CD14-positive monocyte (primary cell): ENCODE data around the gene MRO. TPM values are rescaled to one million over a fixed set of nuclear protein-coding genes. Genes with fewer than 3 reads are reported as not detected.

Experiments used
- DNase-seq, 3 donors: peaks; one replicate each; pipeline ENCODE4 v3.0.0-alpha.2; 2011 to 2022
- H2AFZ ChIP-seq: 2 replicates; pipeline ENCODE4 v1.6.0; 2012; ENCODE audit warnings: mild to moderate bottlenecking, low read depth, low read length, inconsistent platforms; ENCODE audit not compliant: insufficient read depth, poor library complexity, severe bottlenecking
- H3K27ac ChIP-seq, 2 donors: 1 replicate in 1 of 2; 2 replicates in 1 of 2; pipeline ENCODE4 v1.5.1; 2012 to 2013; ENCODE audit warnings: low read length in 2 of 2, control low read depth in 1 of 2, inconsistent platforms in 1 of 2, low read depth in 1 of 2, mild to moderate bottlenecking in 1 of 2
- H3K27me3 ChIP-seq, 2 donors: one replicate each; pipeline versions ENCODE4 v1.6.0 to v1.6.1; 2011 to 2013; ENCODE audit warnings: low read length in 2 of 2; ENCODE audit not compliant: control insufficient read depth in 2 of 2, insufficient read depth in 2 of 2
- H3K36me3 ChIP-seq, 2 donors: replicated peaks in 1 of 2; 1 replicate in 1 of 2; 2 replicates in 1 of 2; pipeline versions ENCODE4 v1.5.1 to v1.6.1; 2012 to 2013; ENCODE audit warnings: low read length in 2 of 2, control low read depth in 1 of 2, inconsistent platforms in 1 of 2, mild to moderate bottlenecking in 1 of 2; ENCODE audit not compliant: insufficient read depth in 2 of 2, control insufficient read depth in 1 of 2
- H3K4me1 ChIP-seq, 2 donors: 1 replicate in 1 of 2; 2 replicates in 1 of 2; pipeline versions ENCODE4 v1.5.1 to v1.6.1; 2012 to 2013; ENCODE audit warnings: low read length in 2 of 2, control low read depth in 1 of 2, inconsistent platforms in 1 of 2, mild to moderate bottlenecking in 1 of 2, moderate library complexity in 1 of 2; ENCODE audit not compliant: insufficient read depth in 2 of 2, control insufficient read depth in 1 of 2
- H3K4me2 ChIP-seq: replicated peaks from 2 replicates; pipeline ENCODE3; 2012; ENCODE audit warnings: low read length, moderate library complexity, mild to moderate bottlenecking; ENCODE audit not compliant: poor library complexity, severe bottlenecking; ENCODE audit errors: extremely low read depth
- H3K4me3 ChIP-seq, 3 experiments: fragments of 200-600 bp in 1 of 3; sonication (generic) in 1 of 3; replicated peaks in 1 of 3; 1 replicate in 2 of 3; 2 replicates in 1 of 3; pipeline ENCODE4 v1.5.1; 2011 to 2013; ENCODE audit warnings: low read length in 3 of 3, mild to moderate bottlenecking in 3 of 3, control low read depth in 2 of 3, low read depth in 2 of 3, inconsistent platforms in 1 of 3, moderate library complexity in 1 of 3
- H3K79me2 ChIP-seq: 2 replicates; pipeline ENCODE4 v1.6.0; 2012; ENCODE audit warnings: mild to moderate bottlenecking, control low read depth, inconsistent platforms, low read length, moderate library complexity; ENCODE audit not compliant: insufficient read depth
- H3K9ac ChIP-seq: 2 replicates; pipeline ENCODE4 v1.6.0; 2017; ENCODE audit warnings: low read length, mild to moderate bottlenecking; ENCODE audit not compliant: insufficient read depth, poor library complexity, severe bottlenecking
- H3K9me3 ChIP-seq, 2 donors: replicated peaks in 1 of 2; 1 replicate in 1 of 2; 2 replicates in 1 of 2; pipeline versions ENCODE4 v1.5.1 to v1.6.1; 2012 to 2013; ENCODE audit warnings: low read length in 2 of 2, control low read depth in 1 of 2; ENCODE audit not compliant: control insufficient read depth in 1 of 2, insufficient read depth in 1 of 2
- H4K20me1 ChIP-seq: 2 replicates; pipeline ENCODE4 v1.6.0; 2012; ENCODE audit warnings: mild to moderate bottlenecking, low read length, control low read depth, moderate library complexity; ENCODE audit not compliant: insufficient read depth
- H3K27ac Mint-ChIP-seq, 7 donors: one replicate each; pipeline ENCODE4 v1.8.0; 2020; ENCODE audit warnings: mild to moderate bottlenecking in 7 of 7, mixed read lengths in 7 of 7, moderate library complexity in 6 of 7, inconsistent platforms in 2 of 7
- H3K27me3 Mint-ChIP-seq, 3 donors: one replicate each; pipeline ENCODE4 v1.8.0; 2021 to 2022; ENCODE audit warnings: low read depth in 3 of 3, mild to moderate bottlenecking in 3 of 3, mixed read lengths in 3 of 3, moderate library complexity in 3 of 3, inconsistent platforms in 1 of 3
- H3K36me3 Mint-ChIP-seq, 2 donors: one replicate each; pipeline ENCODE4 v1.8.0; 2020; ENCODE audit warnings: mixed read lengths in 2 of 2, inconsistent platforms in 1 of 2, mild to moderate bottlenecking in 1 of 2
- H3K4me1 Mint-ChIP-seq: one replicate; pipeline ENCODE4 v1.8.0; 2020; ENCODE audit warnings: mild to moderate bottlenecking, mixed read lengths
- H3K4me3 Mint-ChIP-seq, 2 donors: one replicate each; pipeline ENCODE4 v1.8.0; 2020; ENCODE audit warnings: mild to moderate bottlenecking in 2 of 2, mixed read lengths in 2 of 2, moderate library complexity in 1 of 2
- H3K9me3 Mint-ChIP-seq, 7 donors: one replicate each; pipeline ENCODE4 v1.8.0; 2020 to 2022; ENCODE audit warnings: mixed read lengths in 7 of 7, mild to moderate bottlenecking in 6 of 7, moderate library complexity in 6 of 7, inconsistent platforms in 2 of 7
- CTCF ChIP-seq: fragments of 200-600 bp; IDR thresholded peaks from one replicate; pipeline ENCODE4 v1.8.0; 2022; ENCODE audit warnings: antibody characterized with exemption, mild to moderate bottlenecking
- WGBS: methylation state at CpG from one replicate; pipeline ENCODE4 v1.1.5; 2013; ENCODE audit warnings: missing lambda C conversion rate; ENCODE audit not compliant: insufficient coverage; 5-methylcytosine and 5-hydroxymethylcytosine counted together
- intact Hi-C, 2 donors: fragments of 100-400 bp; cut with micrococcal nuclease; formaldehyde crosslinking; loops; one replicate each; pipeline versions ENCODE4 v1.15.0 to v1.15.1; 2023
- polyA plus RNA-seq, 3 donors: library from polyadenylated mRNA; depleted of rRNA in 1 of 3; unstranded in 2 of 3; stranded (reverse) in 1 of 3; fragments of 300-500 nt in 2 of 3; fragments of >200 nt in 1 of 3; fragmentation: Illumina TruSeq in 2 of 3; gene quantifications; 1 replicate in 2 of 3; 2 replicates in 1 of 3; pipeline ENCODE4 v1.2.3, GENCODE V29; 2012 to 2021

Gene MRO
- polyA plus RNA-seq, 3 donors: 0.01 TPM; not detected in 2

DNA sequence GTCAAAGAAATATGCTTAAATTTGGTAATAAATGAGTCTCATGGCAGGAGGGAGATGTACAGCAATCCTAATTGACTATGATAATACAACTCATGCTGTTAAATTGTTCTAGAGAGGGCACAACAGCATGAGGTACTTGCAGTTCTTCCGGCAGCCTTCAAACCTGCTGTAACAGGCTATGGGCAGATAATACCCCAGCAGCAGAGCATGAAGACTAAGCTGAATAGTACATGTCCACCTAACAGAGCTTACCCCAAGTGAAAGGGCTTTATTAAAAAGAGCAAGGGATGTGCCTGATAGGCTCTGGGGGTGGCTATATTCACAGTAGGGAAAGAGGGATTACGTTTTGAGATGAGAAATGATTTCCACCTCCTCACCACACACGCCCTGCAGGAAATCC, 28.9 kb downstream of the MRO start:
- H3K79me2 ChIP-seq: no peaks in the 10 kb centered on the region
- WGBS: 100% methylated on average over 1 of the region's 3 CpGs
- H3K9ac ChIP-seq: no peak overlapping the region
- no peak for TF ChIP-seq CTCF
- H3K27me3 ChIP-seq: peaks cover 0 to 8% of the 10 kb centered on the region in 2 donors
- H3K36me3 Mint-ChIP-seq: no peaks in the 10 kb centered on the region
- H3K27ac Mint-ChIP-seq: no peak overlapping the region
- H3K4me1 ChIP-seq: no peaks in the 10 kb centered on the region
- intact Hi-C loops: no loop called here
- H3K27me3 Mint-ChIP-seq: peaks cover 2 to 13% (median 6%) of the 10 kb centered on the region in 3 donors
- no peaks in the 10 kb centered on the region for H4K20me1 ChIP-seq
- DNase-seq: no peak
- H3K36me3 ChIP-seq: no peaks in the 10 kb centered on the region
- no peak overlapping the region for H3K4me3 ChIP-seq
- H2AFZ ChIP-seq: no peak overlapping the region
- H3K4me3 Mint-ChIP-seq: no peak overlapping the region
- no peaks in the 10 kb centered on the region for H3K4me1 Mint-ChIP-seq
- H3K9me3 Mint-ChIP-seq: peaks cover 0 to 2% (median 0%) of the 10 kb centered on the region in 7 donors
- no peaks in the 10 kb centered on the region for H3K9me3 ChIP-seq
- no peak overlapping the region for H3K4me2 ChIP-seq
- no peak overlapping the region for H3K27ac ChIP-seq

GRCh38 chr18:50790241-50790640, 29.6 kb downstream of the MRO start:
- Histone ChIP-seq H3K79me2 (no peaks in the 10 kb centered on the region), H4K20me1 (no peaks in the 10 kb centered on the region), H3K9ac (no peak overlapping the region), H3K4me2 (no peak overlapping the region), H2AFZ (no peak overlapping the region), H3K9me3 (no peaks in the 10 kb centered on the region), H3K4me3 (no peak overlapping the region), H3K4me1 (no peaks in the 10 kb centered on the region), H3K27ac (no peak overlapping the region), H3K36me3 (no peaks in the 10 kb centered on the region), H3K27me3 (peaks cover 0 to 6% of the 10 kb centered on the region in 2 donors)
- peaks cover 0 to 2% (median 0%) of the 10 kb centered on the region in 7 donors for H3K9me3 Mint-ChIP-seq
- no peaks in the 10 kb centered on the region for H3K4me1 Mint-ChIP-seq
- H3K27ac Mint-ChIP-seq: no peak overlapping the region
- no peak overlapping the region for H3K4me3 Mint-ChIP-seq
- peaks cover 3 to 6% (median 3%) of the 10 kb centered on the region in 3 donors for H3K27me3 Mint-ChIP-seq
- no peak for TF ChIP-seq CTCF
- 53% methylated on average over 4 of the region's 4 CpGs for WGBS
- DNase-seq: no peak
- intact Hi-C loops: no loop called here
- H3K36me3 Mint-ChIP-seq: no peaks in the 10 kb centered on the region
